Measurements from ENCODE around the gene CUL2. TPM values are rescaled to one million over a fixed set of nuclear protein-coding genes. Genes with fewer than 3 reads are reported as not detected.

CUL2 gene
- total and polyA plus RNA-seq, 10 of the 15 experiments (the other 5 are each of a cell fraction or from before 2014, with no cell fraction given), result 11.9 to 56.5 (median 33.2) TPM

DNA sequence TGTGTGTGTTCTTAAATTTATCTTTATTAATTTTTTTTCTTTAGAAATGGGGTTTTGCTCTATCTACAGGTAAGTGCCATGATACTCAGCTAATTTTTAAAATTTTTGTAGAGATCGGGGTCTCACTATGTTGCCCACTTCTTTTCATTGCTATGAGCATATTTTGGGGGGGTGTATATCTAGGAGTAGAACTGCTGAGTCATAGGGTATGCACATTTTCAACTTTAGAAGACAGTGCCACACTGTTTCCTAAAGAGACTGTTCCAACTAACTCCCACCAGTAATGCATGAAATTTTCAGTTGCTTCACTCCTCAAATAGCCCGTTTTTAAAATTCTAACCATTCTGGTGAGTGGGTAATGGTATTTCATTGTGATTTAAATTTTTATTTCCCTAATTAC lies 108.3 kb downstream of the CUL2 start:
- ATAC-seq (no peak), FAIRE-seq (no peak), DNase-seq (ENCODE audit: low read depth, low spot score) (no peak)
- Histone ChIP-seq H3K4me3 (no peak overlapping the region), H3K27ac (ENCODE audit: control insufficient read depth, insufficient read depth) (no peak overlapping the region), H3K4me1 (ENCODE audit: control insufficient read depth, insufficient read depth, low read length) (no peaks in the 10 kb centered on the region), H3K79me2 (ENCODE audit: control insufficient read depth, insufficient read depth, low read length) (no peaks in the 10 kb centered on the region), H3K27me3 (replicated peaks in 1 of 2; ENCODE audit: control insufficient read depth in 2 of 2, insufficient read depth in 2 of 2, low read length in 1 of 2) (no peaks in the 10 kb centered on the region), H4K20me1 (ENCODE audit: control insufficient read depth, insufficient read depth) (no peaks in the 10 kb centered on the region), H3K4me2 (ENCODE audit: control insufficient read depth, insufficient read depth) (no peak overlapping the region), H3K9me3 (replicated peaks; ENCODE audit: control insufficient read depth, insufficient read depth, low read length) (peaks cover 2% of the 10 kb centered on the region; the same call in 1 of the 3 replicates), H3K9ac (ENCODE audit: control insufficient read depth, insufficient read depth, low read length) (no peak overlapping the region), H3K36me3 (ENCODE audit: control insufficient read depth in 2 of 2, insufficient read depth in 2 of 2, low read length in 1 of 2) (no peaks in the 10 kb centered on the region), H2AFZ (ENCODE audit: control insufficient read depth, low read depth, low read length) (no peak overlapping the region)
- WGBS (ENCODE audit: insufficient coverage, insufficient replicate concordance, low lambda C conversion rate, missing lambda C conversion rate), result 25% methylated on average over 2 of the region's 2 CpGs
- intact Hi-C loops (cut with micrococcal nuclease; ENCODE audit: unreplicated experiment) (loop anchor here (5.0 kb wide), 1 partner anchor 315 kb away; no protein-coding TSS in a partner anchor), in situ Hi-C loops (cut with MboI) (no loop called here)
- RAD21 ChIA-PET (ENCODE audit: unreplicated experiment), result no interaction called here
- TF ChIP-seq, protein P1, sequence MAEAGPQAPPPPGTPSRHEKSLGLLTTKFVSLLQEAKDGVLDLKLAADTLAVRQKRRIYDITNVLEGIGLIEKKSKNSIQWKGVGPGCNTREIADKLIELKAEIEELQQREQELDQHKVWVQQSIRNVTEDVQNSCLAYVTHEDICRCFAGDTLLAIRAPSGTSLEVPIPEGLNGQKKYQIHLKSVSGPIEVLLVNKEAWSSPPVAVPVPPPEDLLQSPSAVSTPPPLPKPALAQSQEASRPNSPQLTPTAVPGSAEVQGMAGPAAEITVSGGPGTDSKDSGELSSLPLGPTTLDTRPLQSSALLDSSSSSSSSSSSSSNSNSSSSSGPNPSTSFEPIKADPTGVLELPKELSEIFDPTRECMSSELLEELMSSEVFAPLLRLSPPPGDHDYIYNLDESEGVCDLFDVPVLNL (IDR thresholded peaks at IDR 0.05; ENCODE audit: low read depth, low read length), result no peak
- TF ChIP-seq SMARCA5 (IDR thresholded peaks at IDR 0.05), result no peak
- no peak for TF ChIP-seq SRF (IDR thresholded peaks at IDR 0.05; ENCODE audit: low read depth in 2 of 2, low read length in 2 of 2)
- TF ChIP-seq RAD21 (IDR thresholded peaks at IDR 0.05; ENCODE audit: insufficient read depth, low read depth, low read length), result no peak
- TF ChIP-seq, protein P2, sequence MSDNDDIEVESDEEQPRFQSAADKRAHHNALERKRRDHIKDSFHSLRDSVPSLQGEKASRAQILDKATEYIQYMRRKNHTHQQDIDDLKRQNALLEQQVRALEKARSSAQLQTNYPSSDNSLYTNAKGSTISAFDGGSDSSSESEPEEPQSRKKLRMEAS (IDR thresholded peaks at IDR 0.05; ENCODE audit: low read depth, low read length), result no peak
- TF ChIP-seq, protein P3, sequence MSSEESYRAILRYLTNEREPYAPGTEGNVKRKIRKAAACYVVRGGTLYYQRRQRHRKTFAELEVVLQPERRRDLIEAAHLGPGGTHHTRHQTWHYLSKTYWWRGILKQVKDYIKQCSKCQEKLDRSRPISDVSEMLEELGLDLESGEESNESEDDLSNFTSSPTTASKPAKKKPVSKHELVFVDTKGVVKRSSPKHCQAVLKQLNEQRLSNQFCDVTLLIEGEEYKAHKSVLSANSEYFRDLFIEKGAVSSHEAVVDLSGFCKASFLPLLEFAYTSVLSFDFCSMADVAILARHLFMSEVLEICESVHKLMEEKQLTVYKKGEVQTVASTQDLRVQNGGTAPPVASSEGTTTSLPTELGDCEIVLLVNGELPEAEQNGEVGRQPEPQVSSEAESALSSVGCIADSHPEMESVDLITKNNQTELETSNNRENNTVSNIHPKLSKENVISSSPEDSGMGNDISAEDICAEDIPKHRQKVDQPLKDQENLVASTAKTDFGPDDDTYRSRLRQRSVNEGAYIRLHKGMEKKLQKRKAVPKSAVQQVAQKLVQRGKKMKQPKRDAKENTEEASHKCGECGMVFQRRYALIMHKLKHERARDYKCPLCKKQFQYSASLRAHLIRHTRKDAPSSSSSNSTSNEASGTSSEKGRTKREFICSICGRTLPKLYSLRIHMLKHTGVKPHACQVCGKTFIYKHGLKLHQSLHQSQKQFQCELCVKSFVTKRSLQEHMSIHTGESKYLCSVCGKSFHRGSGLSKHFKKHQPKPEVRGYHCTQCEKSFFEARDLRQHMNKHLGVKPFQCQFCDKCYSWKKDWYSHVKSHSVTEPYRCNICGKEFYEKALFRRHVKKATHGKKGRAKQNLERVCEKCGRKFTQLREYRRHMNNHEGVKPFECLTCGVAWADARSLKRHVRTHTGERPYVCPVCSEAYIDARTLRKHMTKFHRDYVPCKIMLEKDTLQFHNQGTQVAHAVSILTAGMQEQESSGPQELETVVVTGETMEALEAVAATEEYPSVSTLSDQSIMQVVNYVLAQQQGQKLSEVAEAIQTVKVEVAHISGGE (CRISPR knock-in tag; IDR thresholded peaks at IDR 0.05), result no peak
- TF ChIP-seq ZNF274 (IDR thresholded peaks at IDR 0.05; ENCODE audit: insufficient read depth, insufficient read length), result no peak
- no peak for TF ChIP-seq BCL11A (IDR thresholded peaks at IDR 0.05; ENCODE audit: low read depth, low read length)
- TF ChIP-seq KDM1A (IDR thresholded peaks at IDR 0.05; ENCODE audit: borderline replicate concordance), result no peak
- TF ChIP-seq HDGF (IDR thresholded peaks at IDR 0.05), result no peak
- TF ChIP-seq GATAD2B (conservative IDR thresholded peaks at IDR 0.05; ENCODE audit: low read depth), result no peak
- TF ChIP-seq, protein P4, sequence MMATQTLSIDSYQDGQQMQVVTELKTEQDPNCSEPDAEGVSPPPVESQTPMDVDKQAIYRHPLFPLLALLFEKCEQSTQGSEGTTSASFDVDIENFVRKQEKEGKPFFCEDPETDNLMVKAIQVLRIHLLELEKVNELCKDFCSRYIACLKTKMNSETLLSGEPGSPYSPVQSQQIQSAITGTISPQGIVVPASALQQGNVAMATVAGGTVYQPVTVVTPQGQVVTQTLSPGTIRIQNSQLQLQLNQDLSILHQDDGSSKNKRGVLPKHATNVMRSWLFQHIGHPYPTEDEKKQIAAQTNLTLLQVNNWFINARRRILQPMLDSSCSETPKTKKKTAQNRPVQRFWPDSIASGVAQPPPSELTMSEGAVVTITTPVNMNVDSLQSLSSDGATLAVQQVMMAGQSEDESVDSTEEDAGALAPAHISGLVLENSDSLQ (IDR thresholded peaks at IDR 0.05), result no peak
- no peak for TF ChIP-seq BRCA1 (IDR thresholded peaks at IDR 0.05; ENCODE audit: low read depth, low read length)
- SMC1A ChIA-PET (ENCODE audit: uncharacterized antibody, unreplicated experiment), result interaction anchor here (0.6 kb wide), 2 partner anchors 162 to 538 kb away, joined by 3 read pairs; no protein-coding TSS in a partner anchor
- no TSS peak for BruUV-seq (replicated peaks)
- CTCF ChIA-PET, result interaction anchor here (2.4 kb wide), 1 partner anchor 13 kb away, joined by 9 read pairs; no protein-coding TSS in a partner anchor
- POLR2A ChIA-PET, result no interaction called here

Measured in GM12878 (cell line).